GM12878 (cell line): ENCODE results near the gene MRPL23. TPM values are rescaled to one million over a fixed set of nuclear protein-coding genes. Genes with fewer than 3 reads are reported as not detected.

Experiments
- ATAC-seq: fragments of 200-7000 bp; cut with Tn5 transposase; 3 replicates; pipeline ENCODE4 v1.9.1; 2020; ENCODE audit warnings: mild to moderate bottlenecking, moderate library complexity
- BruUV-seq: library from RNA; stranded (reverse); fragments of 400-500 nt; replicated peaks from 2 replicates; lab custom pipeline; 2021; lab: Mats Ljungman, UMichigan
- CTCF ChIA-PET: fragments of 300-600 bp; sonication (Branson Sonifier 250); formaldehyde crosslinking; extraction: SDS; loops from one replicate; lab custom pipeline; 2021; ENCODE audit warnings: inconsistent platforms; lab: Yijun Ruan, JAX
- POLR2A ChIA-PET: fragments of 350-600 bp; formaldehyde crosslinking; extraction: SDS; loops from one replicate; lab custom pipeline; 2021; ENCODE audit warnings: inconsistent platforms; lab: Charles Lee
- RAD21 ChIA-PET: fragments of 300-600 bp; sonication (Branson Sonifier 250); formaldehyde crosslinking; loops from one replicate; lab custom pipeline; 2023; ENCODE audit warnings: antibody characterized with exemption; ENCODE audit not compliant: unreplicated experiment; lab: Charles Lee
- SMC1A ChIA-PET: fragments of 300-600 bp; sonication (Branson Sonifier 250); formaldehyde crosslinking; loops from one replicate; lab custom pipeline; 2023; ENCODE audit not compliant: unreplicated experiment, uncharacterized antibody; lab: Charles Lee
- DNase-seq: peaks from one replicate; pipeline ENCODE4 v3.0.0-alpha.2; 2011; ENCODE audit warnings: low read depth, low spot score
- FAIRE-seq: peaks from 3 replicates; lab custom pipeline; 2011; peaks lifted over from hg19 to GRCh38; lab: Jason Lieb, UNC
- H2AFZ ChIP-seq: 2 replicates; pipeline ENCODE4 v1.6.0; 2011; ENCODE audit warnings: low read depth, low read length, control low read depth; ENCODE audit not compliant: control insufficient read depth
- H3K27ac ChIP-seq: 2 replicates; pipeline ENCODE4 v1.5.1; 2011; ENCODE audit warnings: control low read depth; ENCODE audit not compliant: control insufficient read depth, insufficient read depth
- H3K27me3 ChIP-seq, 2 experiments: replicated peaks in 1 of 2; 2 replicates each; pipeline versions ENCODE4 v1.6.0 to v1.6.1; 2011; ENCODE audit warnings: low read length in 1 of 2; ENCODE audit not compliant: control insufficient read depth in 2 of 2, insufficient read depth in 2 of 2
- H3K36me3 ChIP-seq, 2 experiments: 2 replicates each; pipeline ENCODE4 v1.5.1; 2011; ENCODE audit warnings: low read length in 1 of 2; ENCODE audit not compliant: control insufficient read depth in 2 of 2, insufficient read depth in 2 of 2
- H3K4me1 ChIP-seq: 2 replicates; pipeline ENCODE4 v1.6.1; 2011; ENCODE audit warnings: mild to moderate bottlenecking, low read length, moderate library complexity, mixed read lengths; ENCODE audit not compliant: control insufficient read depth, insufficient read depth
- H3K4me2 ChIP-seq: 2 replicates; pipeline ENCODE4 v1.6.0; 2011; ENCODE audit warnings: control low read depth; ENCODE audit not compliant: control insufficient read depth, insufficient read depth
- H3K4me3 ChIP-seq: fragments of 200-600 bp; sonication (generic); 2 replicates; pipeline ENCODE4 v1.5.1; 2016
- H3K79me2 ChIP-seq: 2 replicates; pipeline ENCODE4 v1.6.0; 2011; ENCODE audit warnings: low read length; ENCODE audit not compliant: control insufficient read depth, insufficient read depth
- H3K9ac ChIP-seq: 2 replicates; pipeline ENCODE4 v1.8.0; 2011; ENCODE audit warnings: low read length, control low read depth, mixed read lengths; ENCODE audit not compliant: control insufficient read depth, insufficient read depth
- H3K9me3 ChIP-seq: replicated peaks from 3 replicates; pipeline ENCODE4 v1.5.1; 2011; ENCODE audit warnings: mild to moderate bottlenecking, low read length; ENCODE audit not compliant: control insufficient read depth, insufficient read depth
- H4K20me1 ChIP-seq: 2 replicates; pipeline ENCODE4 v1.6.0; 2011; ENCODE audit not compliant: control insufficient read depth, insufficient read depth
- CHD2 ChIP-seq: IDR thresholded peaks from 2 replicates; pipeline ENCODE4 v1.6.1; 2011; ENCODE audit warnings: low read depth, low read length, improper control_type of control experiment, borderline replicate concordance
- CHD4 ChIP-seq: fragments of 200-600 bp; sonication (generic); IDR thresholded peaks from 2 replicates; pipeline ENCODE4 v1.6.1; 2016; ENCODE audit warnings: mild to moderate bottlenecking
- E2F8 ChIP-seq: fragments of 450-650 bp; IDR thresholded peaks from 2 replicates; pipeline ENCODE4 v1.6.1; 2018; ENCODE audit warnings: mild to moderate bottlenecking, low read depth, moderate library complexity; ENCODE audit not compliant: partially characterized antibody
- EP300 ChIP-seq, 2 experiments: fragments of 150-350 bp in 1 of 2; IDR thresholded peaks; 2 replicates each; pipeline ENCODE4 v1.6.1; 2011 to 2012; ENCODE audit warnings: low read depth in 2 of 2, low read length in 2 of 2, borderline replicate concordance in 1 of 2, improper control_type of control experiment in 1 of 2, inconsistent platforms in 1 of 2; ENCODE audit not compliant: control insufficient read depth in 1 of 2
- ESRRA ChIP-seq: IDR thresholded peaks from 2 replicates; pipeline ENCODE4 v1.6.1; 2012; ENCODE audit warnings: mild to moderate bottlenecking, low read length, improper control_type of control experiment
- FOXM1 ChIP-seq: IDR thresholded peaks from 2 replicates; pipeline ENCODE4 v1.6.1; 2012; ENCODE audit warnings: low read depth, mild to moderate bottlenecking, inconsistent platforms, low read length, moderate library complexity
- JUNB ChIP-seq: IDR thresholded peaks from 2 replicates; pipeline ENCODE4 v1.6.1; 2016; ENCODE audit warnings: antibody characterized with exemption, mild to moderate bottlenecking
- NFYA ChIP-seq: IDR thresholded peaks from 2 replicates; pipeline ENCODE4 v1.6.1; 2011; ENCODE audit warnings: low read depth, mild to moderate bottlenecking, low read length, improper control_type of control experiment, borderline replicate concordance
- NRF1 ChIP-seq: conservative IDR thresholded peaks from 2 replicates; pipeline ENCODE4 v1.6.1; 2011; ENCODE audit warnings: mild to moderate bottlenecking, low read depth, low read length, improper control_type of control experiment
- PAX8 ChIP-seq: fragments of 450-650 bp; IDR thresholded peaks from 2 replicates; pipeline ENCODE4 v1.6.1; 2017; ENCODE audit warnings: mild to moderate bottlenecking, moderate library complexity
- PKNOX1 ChIP-seq: fragments of 450-650 bp; IDR thresholded peaks from 2 replicates; pipeline ENCODE4 v1.6.1; 2016; ENCODE audit warnings: mild to moderate bottlenecking
- RELA ChIP-seq: fragments of 450-650 bp; IDR thresholded peaks from 2 replicates; pipeline ENCODE4 v1.8.0; 2014; ENCODE audit warnings: borderline replicate concordance; ENCODE audit not compliant: partially characterized antibody
- RFX5 ChIP-seq: IDR thresholded peaks from 2 replicates; pipeline ENCODE4 v1.6.1; 2011; ENCODE audit warnings: low read depth, low read length, improper control_type of control experiment
- SIX5 ChIP-seq: IDR thresholded peaks from 2 replicates; pipeline ENCODE4 v1.6.1; 2011; ENCODE audit warnings: mild to moderate bottlenecking, low read depth, low read length, moderate library complexity; ENCODE audit not compliant: severe bottlenecking
- STAT1 ChIP-seq: fragments of 450-650 bp; conservative IDR thresholded peaks from 2 replicates; pipeline ENCODE4 v1.6.1; 2014; ENCODE audit warnings: antibody characterized with exemption, mild to moderate bottlenecking
- SUPT20H ChIP-seq: IDR thresholded peaks from 2 replicates; pipeline ENCODE4 v1.6.1; 2011; ENCODE audit warnings: low read depth, mild to moderate bottlenecking, low read length, moderate library complexity, borderline replicate concordance; ENCODE audit not compliant: control insufficient read depth
- ZNF274 ChIP-seq: IDR thresholded peaks from one replicate; pipeline ENCODE4 v1.8.0; 2011; ENCODE audit not compliant: insufficient read length, insufficient read depth
- WGBS: methylation state at CpG from one replicate; pipeline ENCODE4 v1.1.6; 2016; ENCODE audit warnings: low lambda C conversion rate; ENCODE audit not compliant: insufficient replicate concordance, insufficient coverage; ENCODE audit errors: missing lambda C conversion rate; 5-methylcytosine and 5-hydroxymethylcytosine counted together
- in situ Hi-C: fragments of 300-500 bp; cut with MboI; formaldehyde crosslinking; loops from 9 replicates; pipeline ENCODE4 v1.14.3; 2018; ENCODE audit warnings: mixed read lengths
- intact Hi-C: fragments of 100-400 bp; cut with micrococcal nuclease; formaldehyde crosslinking; loops from one replicate; pipeline ENCODE4 v1.14.2; 2022; ENCODE audit not compliant: unreplicated experiment
- polyA plus RNA-seq, 11 experiments: library from polyadenylated mRNA; depleted of rRNA in 4 of 11; unstranded in 6 of 11; stranded (reverse) in 5 of 11; fragments of >200 nt; fragmentation: Nextera tagmentation in 4 of 11; fragmentation: Illumina TruSeq in 1 of 11; extraction: Ambion mirVana in 4 of 11; extraction: Trizol in 1 of 11; gene quantifications; 1 replicate in 1 of 11; 2 replicates in 10 of 11; pipeline versions ENCODE4 v1.2.1 to v1.2.3, GENCODE V29; 2011 to 2016; ENCODE audit warnings: inconsistent platforms in 2 of 11, missing spikeins in 2 of 11, low read depth in 1 of 11
- total RNA-seq, 4 experiments: library from RNA; depleted of rRNA in 3 of 4; stranded (reverse); fragments of >200 nt in 3 of 4; fragmentation: Illumina TruSeq in 1 of 4; extraction: Trizol in 1 of 4; gene quantifications; 2 replicates each; pipeline versions ENCODE4 v1.2.1 to v1.2.3, GENCODE V29; 2013 to 2021
- TF ChIP-seq, protein P1 (sequence below): fragments of 450-650 bp; IDR thresholded peaks from 2 replicates; pipeline ENCODE4 v1.6.1; 2017; ENCODE audit warnings: mild to moderate bottlenecking, low read depth, inconsistent platforms; ENCODE audit not compliant: poor library complexity, severe bottlenecking

MRPL23 gene
- total and polyA plus RNA-seq, 10 of the 15 experiments (the other 5 are each of a cell fraction or from before 2014, with no cell fraction given) = 1.6 to 207 (median 126) TPM

GRCh38 chr11:1899090-1899489, 48.0 kb upstream of the MRPL23 start:
- Histone ChIP-seq H3K4me2 (no peak overlapping the region), H3K27me3 (no peaks in the 10 kb centered on the region; a peak in 1 of 4 replicates), H3K36me3 (no peaks in the 10 kb centered on the region), H3K9ac (no peak overlapping the region), H3K9me3 (no peaks in the 10 kb centered on the region), H4K20me1 (no peaks in the 10 kb centered on the region), H3K4me3 (no peak overlapping the region), H3K4me1 (no peaks in the 10 kb centered on the region), H2AFZ (no peak overlapping the region), H3K27ac (no peak overlapping the region), H3K79me2 (no peaks in the 10 kb centered on the region)
- ChIA-PET SMC1A (no interaction called here), RAD21 (interaction anchor here (2.1 kb wide), 1 partner anchor 17 kb away, joined by 7 read pairs; no protein-coding TSS in a partner anchor), CTCF (interaction anchor here (1.2 to 1.8 kb wide), 4 partner anchors 17 to 252 kb away, joined by 3 to 4 read pairs (median 4); partner anchors contain the start of gene LSP1), POLR2A (interaction anchor here (0.6 kb wide), 1 partner anchor 96 kb away, joined by 3 read pairs; no protein-coding TSS in a partner anchor)
- BruUV-seq = no TSS peak
- 46% methylated on average over 4 of the region's 4 CpGs for WGBS
- FAIRE-seq = no peak
- ATAC-seq = no peak
- intact Hi-C loops (no loop called here), in situ Hi-C loops (no loop called here)
- no peak for TF ChIP-seq PAX8
- no peak for TF ChIP-seq FOXM1
- TF ChIP-seq SUPT20H = no peak
- no peak for TF ChIP-seq E2F8
- no peak for TF ChIP-seq CHD4
- TF ChIP-seq JUNB = no peak
- TF ChIP-seq, protein P1, sequence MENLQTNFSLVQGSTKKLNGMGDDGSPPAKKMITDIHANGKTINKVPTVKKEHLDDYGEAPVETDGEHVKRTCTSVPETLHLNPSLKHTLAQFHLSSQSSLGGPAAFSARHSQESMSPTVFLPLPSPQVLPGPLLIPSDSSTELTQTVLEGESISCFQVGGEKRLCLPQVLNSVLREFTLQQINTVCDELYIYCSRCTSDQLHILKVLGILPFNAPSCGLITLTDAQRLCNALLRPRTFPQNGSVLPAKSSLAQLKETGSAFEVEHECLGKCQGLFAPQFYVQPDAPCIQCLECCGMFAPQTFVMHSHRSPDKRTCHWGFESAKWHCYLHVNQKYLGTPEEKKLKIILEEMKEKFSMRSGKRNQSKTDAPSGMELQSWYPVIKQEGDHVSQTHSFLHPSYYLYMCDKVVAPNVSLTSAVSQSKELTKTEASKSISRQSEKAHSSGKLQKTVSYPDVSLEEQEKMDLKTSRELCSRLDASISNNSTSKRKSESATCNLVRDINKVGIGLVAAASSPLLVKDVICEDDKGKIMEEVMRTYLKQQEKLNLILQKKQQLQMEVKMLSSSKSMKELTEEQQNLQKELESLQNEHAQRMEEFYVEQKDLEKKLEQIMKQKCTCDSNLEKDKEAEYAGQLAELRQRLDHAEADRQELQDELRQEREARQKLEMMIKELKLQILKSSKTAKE = no peak
- TF ChIP-seq PKNOX1 = no peak
- TF ChIP-seq ESRRA = no peak
- TF ChIP-seq RELA = no peak
- no peak for TF ChIP-seq RFX5
- no peak for TF ChIP-seq STAT1
- TF ChIP-seq NRF1 = no peak
- no peak for TF ChIP-seq CHD2
- TF ChIP-seq NFYA = no peak
- no peak for TF ChIP-seq ZNF274
- TF ChIP-seq SIX5 = no peak
- TF ChIP-seq EP300 (IDR thresholded peaks at IDR 0.05; ENCODE audit: borderline replicate concordance in 1 of 2, control insufficient read depth in 1 of 2, low read depth in 2 of 2, low read length in 2 of 2) = no peak
- no peak for DNase-seq
